Activated gamma-delta T cell treated with Interleukin-2 at 50 U/mL for 16 hours (primary cell): ENCODE results near the gene GPR148.
A peak's percentile ranks its signal among the peaks of the same experiment; 100 is the strongest.
"Not testable (repeated sequence)": the region's sequence is repeated elsewhere in the genome, so short reads cannot be mapped to it uniquely, and the experiment has no call there.

ENCODE experiments used
- DNase-seq: peaks from one replicate; pipeline ENCODE4 v3.0.0-alpha.2; 2020

GPR148 gene, protein sequence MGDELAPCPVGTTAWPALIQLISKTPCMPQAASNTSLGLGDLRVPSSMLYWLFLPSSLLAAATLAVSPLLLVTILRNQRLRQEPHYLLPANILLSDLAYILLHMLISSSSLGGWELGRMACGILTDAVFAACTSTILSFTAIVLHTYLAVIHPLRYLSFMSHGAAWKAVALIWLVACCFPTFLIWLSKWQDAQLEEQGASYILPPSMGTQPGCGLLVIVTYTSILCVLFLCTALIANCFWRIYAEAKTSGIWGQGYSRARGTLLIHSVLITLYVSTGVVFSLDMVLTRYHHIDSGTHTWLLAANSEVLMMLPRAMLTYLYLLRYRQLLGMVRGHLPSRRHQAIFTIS

GRCh38 chr2:130728549-130729316, at the start of gene GPR148:
TSS of gene GPR148 (plus strand) at chr2:130729070. CDS start at chr2:130729152, 82 bp downstream.
- DNase-seq = no peak

DNA sequence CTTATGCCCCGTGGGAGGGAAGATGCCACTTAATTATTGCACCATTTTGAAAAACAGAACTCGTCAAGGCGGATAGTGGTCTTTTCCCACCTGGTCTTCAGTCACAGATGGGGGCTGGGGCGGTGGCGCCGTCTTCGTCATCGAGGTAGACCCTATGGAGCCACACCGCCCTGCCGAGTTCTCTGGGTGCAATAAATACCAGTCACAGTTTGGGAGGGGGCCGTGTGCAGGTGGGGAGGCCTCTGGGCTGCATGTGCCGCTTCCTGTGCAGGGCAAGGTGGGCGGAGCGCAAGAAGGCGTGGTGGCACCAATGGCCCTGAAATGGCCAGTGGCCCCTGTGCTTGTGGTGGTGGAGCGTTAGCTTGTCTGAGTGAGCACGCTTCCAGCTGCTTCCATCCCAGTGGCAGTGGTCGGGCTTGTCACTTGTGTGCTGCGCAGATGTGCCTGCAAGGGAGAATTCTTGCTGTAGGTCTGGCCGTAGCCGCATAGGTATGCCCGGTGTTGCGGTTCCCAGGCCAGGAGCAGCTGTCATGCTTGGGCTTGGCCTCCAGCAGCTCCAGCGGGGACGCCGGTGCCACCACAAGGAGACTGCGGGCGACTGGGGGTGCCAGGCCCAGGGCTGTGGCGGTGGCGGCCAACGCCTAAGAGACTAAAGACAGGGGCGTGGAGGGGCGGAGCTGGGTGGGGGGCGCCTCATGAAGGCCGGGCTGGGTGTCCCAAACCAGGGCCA, 36.7 kb upstream of the GPR148 start:
- not testable (repeated sequence) for DNase-seq

DNA sequence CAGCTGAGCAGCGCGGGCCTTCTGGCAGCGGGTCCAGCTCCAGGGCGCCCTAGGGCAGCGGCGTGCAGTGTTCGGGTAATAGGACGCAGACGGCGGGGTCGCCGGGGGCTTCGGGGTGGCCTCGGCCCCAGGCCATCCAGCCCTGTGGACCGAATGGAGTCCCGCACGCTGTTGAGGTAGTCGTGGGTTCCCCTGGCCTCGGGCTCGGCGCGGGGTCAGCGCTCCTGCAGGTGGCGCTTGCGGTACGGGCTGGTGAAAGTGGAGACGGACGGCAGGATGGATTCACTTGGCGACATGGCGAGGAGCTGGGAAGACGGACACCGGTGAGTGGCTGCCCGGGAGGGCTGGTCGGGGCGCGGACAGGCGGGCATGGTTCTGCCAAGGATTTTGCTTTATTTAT, 35.4 kb upstream of the GPR148 start:
- DNase-seq = not testable (repeated sequence)

- DNase-seq = not testable (repeated sequence)
Measured at GRCh38 chr2:130703250-130703649, 25.6 kb upstream of the GPR148 start.

GRCh38 chr2:130714795-130715194, 14.1 kb upstream of the GPR148 start:
- DNase-seq = not testable (repeated sequence)

GRCh38 chr2:130720036-130720435, 8.8 kb upstream of the GPR148 start:
- DNase-seq = no peak

- no peak for DNase-seq
Measured at GRCh38 chr2:130720528-130720927, 8.3 kb upstream of the GPR148 start.

- no peak for DNase-seq
Measured at GRCh38 chr2:130724455-130724854, 4.4 kb upstream of the GPR148 start.

GRCh38 chr2:130726614-130727180, 2.2 kb upstream of the GPR148 start:
- DNase-seq = no peak

DNA sequence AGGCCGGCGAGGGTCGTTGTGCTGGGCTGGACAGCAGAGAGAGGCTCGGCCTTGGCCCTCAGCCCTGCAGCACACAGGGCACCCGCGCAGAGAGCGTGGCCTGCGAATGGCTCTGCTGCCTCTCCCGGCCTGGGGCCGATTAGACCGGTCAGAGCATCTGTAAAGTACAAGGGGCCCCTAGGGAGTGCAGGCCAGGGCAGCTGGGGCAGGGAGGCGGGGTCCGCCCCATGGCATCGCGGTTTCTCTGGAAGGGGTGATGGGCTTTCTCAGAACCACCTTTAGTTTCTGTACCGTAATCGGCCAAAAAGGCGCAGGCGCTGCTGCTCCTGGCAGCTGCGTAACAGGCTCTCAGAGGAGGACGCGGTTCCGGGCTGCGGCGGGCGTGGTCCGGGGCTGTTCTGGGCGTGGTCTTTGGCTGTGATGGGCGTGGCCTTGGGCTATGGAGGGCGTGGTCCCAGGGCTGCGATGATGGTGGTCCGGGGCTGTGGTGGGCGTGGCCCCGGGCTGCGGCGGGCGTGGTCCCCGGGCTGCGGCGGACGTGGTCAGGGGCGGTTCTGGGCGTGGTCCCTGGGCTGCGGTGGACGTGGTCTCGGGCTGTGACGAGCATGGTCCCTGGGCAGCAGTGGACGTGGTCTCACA, 1.5 kb upstream of the GPR148 start:
- DNase-seq = peak; percentile 80

DNA sequence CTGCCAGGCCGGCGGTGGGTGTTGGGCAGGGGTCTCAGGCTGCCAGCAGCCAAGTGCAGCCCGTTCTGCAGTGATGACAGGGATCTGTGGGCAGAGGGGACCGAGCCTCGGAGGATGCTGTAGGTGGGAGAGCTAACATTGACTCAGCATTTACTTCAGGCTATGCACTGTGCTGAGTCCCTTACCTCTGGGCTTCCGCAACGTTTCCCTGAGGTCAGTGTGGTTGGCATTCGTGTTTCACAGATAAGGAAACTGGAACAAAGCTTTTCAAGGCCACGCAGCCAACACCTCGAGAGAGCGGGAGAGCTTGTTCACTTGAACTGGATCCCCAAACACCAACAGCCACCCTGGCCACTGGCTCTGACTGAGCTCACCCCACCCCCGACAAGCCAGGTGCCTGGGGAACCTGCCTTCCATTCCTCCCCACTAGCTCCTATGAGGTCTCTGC, 839 bp upstream of the GPR148 start:
- DNase-seq = no peak

- no peak for DNase-seq
Measured at GRCh38 chr2:130729322-130730299, 741 bp downstream of the GPR148 start.

DNA sequence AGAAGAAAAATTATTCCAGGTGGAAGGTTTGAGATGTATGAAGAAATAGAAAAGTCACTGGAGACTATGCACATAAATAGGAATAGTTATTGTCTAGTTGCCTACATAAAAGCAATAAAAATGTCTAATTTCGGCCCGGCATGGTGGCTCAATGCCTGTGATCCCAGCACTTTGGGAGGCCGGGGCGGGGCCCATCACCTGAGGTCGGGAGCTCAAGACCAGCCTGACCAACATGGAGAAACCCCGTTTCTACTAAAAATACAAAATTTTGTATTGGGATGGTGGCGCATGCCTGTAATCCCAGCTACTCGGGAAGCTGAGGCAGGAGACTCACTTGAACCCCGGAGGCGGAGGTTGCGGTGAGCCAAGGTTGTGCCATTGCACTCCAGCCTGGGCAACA, 3.4 kb downstream of the GPR148 start:
- DNase-seq = not testable (repeated sequence)

GRCh38 chr2:130735200-130735599, 6.3 kb downstream of the GPR148 start:
- no peak for DNase-seq

- DNase-seq = no peak
Measured at GRCh38 chr2:130736487-130736886, 7.6 kb downstream of the GPR148 start.

DNA sequence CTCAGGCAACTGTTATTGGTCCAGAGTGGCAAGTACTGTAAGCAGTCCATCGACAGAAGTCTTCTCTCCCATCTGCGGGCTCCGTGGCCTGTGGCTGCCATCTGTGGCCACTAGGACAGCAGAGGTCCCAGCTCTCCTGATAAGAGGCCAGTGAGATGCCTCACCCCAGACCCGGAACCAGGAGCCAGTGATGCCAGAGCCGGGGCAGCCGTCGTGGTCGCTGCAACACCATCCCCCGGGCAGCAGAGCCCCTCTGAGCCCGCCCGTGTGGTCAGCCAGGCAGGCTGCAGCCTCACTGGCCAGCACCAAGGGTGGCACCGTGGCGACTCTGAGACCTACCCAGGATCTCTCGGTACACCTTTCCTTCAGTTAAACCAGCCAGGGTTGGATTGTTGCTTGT, 8.7 kb downstream of the GPR148 start:
- no peak for DNase-seq

DNA sequence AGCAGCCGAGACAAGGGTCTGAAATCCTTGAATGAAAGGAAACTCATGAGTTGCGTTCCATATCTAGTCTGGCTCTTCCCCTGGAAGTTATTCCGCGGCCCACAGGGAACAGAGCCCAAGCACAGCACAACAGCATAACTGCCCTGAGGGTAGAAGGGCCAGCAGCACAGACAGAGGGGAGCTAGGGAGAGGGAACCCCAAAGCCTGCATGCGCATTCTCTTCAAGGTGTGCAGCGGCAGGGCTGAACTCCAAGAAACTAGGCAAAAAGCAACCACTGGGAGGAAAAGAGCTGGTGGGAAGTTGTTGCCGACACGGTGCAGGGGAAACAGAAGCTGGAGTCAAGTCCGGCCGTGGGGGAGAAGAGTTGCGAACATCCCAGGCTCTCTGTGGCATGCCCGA, 11.8 kb downstream of the GPR148 start:
- DNase-seq = no peak

- DNase-seq = no peak
Measured at GRCh38 chr2:130743278-130743677, 14.4 kb downstream of the GPR148 start.

DNA sequence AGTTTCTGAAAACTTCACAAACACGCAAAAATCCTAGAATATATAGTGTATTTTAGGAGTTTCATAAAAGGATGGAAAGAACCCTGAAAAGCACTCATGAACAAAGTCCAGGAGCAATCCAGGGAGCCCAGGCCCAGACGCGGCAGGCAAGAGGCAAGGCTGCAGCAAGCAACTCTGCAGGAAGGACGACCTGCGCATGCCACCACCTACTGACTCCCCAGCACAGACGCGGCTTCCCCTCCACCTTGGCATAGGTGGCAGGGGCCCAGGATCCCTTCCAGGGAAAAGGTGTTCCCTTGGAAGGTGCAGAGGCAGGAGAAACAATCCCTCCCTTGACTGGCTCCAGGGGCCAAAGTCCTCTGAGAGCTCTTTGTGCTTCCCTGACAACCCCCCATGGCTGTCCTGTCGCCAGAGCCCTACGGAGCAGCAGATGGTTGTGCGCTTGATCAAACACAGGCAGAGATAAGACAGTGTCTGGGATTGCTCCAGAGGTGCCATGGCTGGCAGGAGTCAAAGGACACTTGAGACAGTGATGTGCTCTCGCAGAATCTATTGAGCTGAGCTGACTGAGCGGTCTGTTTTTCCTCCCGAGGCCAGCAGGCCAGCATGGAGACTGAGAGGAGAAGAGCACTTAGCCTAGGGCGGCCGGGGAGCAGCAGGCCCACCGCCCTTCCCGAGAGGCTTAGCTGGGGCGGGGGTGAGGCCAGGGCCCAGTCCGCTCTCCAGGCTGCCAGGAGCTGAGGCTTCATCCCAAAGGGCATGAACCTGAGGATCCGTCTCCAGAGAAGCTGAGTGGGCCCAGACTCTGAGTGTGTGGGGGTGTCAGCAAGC, 15.6 kb downstream of the GPR148 start:
- DNase-seq = no peak

GRCh38 chr2:130749078-130749477, 20.2 kb downstream of the GPR148 start:
- no peak for DNase-seq
